NCI-H2196 treated with DMSO at 0.1 percent for 48 hours (cell line): ENCODE measurements around the gene PDYN.

Experiments used
- DNase-seq: peaks from one replicate; lab custom pipeline; 2025; ENCODE audit not compliant: unreplicated experiment; lab: John Stamatoyannopoulos, UW

The PDYN gene

GRCh38 chr20:1952737-1953530 lies 40.9 kb downstream of the PDYN start:
- peak; percentile 32 for DNase-seq

GRCh38 chr20:1951436-1952115 lies 42.3 kb downstream of the PDYN start:
- no peak for DNase-seq

DNA sequence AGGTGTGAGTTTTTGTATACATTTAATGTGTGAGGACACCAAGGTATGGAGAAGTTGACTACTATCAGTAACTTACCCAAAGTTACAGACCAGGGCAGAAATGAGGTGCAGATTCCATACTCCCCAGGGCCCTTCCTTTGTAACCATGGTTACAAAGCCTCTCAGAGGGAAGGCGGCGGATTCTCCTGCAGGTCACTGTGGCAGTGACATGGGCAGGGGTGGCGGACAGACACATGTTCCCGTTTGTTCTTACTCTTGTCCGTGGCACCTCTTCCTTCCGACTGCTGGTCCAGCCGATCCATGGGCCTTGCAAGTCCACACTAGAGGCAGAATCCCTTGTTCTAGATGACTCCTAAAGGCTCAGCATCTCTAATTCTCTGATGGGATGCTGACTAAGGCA lies 43.0 kb downstream of the PDYN start:
- DNase-seq: no peak

GRCh38 chr20:1949347-1950100 lies 44.3 kb downstream of the PDYN start:
- no peak for DNase-seq

DNA sequence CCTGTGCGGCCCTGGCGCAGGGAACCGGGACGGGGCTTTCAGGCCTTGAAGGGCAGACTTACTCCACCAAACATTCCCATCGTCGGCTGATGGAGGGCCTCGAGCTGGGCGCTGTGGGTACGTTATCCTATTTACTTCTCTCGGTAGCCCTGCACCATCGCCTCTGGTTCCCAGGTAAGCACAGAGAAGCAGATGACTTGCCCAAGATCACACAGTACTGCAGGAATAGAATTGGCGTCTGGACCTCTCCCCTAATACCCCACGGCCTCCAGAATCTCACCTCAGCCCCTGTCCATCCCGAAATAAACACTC lies 46.4 kb downstream of the PDYN start:
- no peak for DNase-seq

- DNase-seq: peak; percentile 57
Observed at GRCh38 chr20:1946762-1947534, 46.9 kb downstream of the PDYN start.

- DNase-seq: no peak
Observed at GRCh38 chr20:1946442-1946761, 47.5 kb downstream of the PDYN start.

DNA sequence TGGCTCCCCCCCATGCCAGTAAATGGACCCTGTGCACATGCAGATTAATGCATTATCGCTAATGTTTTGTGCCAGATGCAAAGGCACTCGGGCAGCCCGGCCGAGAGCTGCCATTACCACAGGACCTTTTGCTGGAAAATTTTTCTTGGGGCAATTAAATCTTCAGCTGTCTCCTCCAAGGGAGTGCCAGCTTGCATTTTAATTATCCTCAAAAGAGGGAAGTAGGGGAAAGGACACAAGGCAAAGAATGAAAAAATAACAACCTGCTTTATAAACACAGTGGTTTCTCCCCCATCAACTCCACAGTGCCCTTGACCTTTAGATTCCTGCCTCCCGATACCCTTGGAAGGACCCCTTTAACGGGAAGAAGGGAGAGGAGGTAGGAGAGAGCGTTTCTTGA lies 48.2 kb downstream of the PDYN start:
- DNase-seq: no peak

GRCh38 chr20:1945134-1945618 lies 48.7 kb downstream of the PDYN start:
- DNase-seq: no peak

DNA sequence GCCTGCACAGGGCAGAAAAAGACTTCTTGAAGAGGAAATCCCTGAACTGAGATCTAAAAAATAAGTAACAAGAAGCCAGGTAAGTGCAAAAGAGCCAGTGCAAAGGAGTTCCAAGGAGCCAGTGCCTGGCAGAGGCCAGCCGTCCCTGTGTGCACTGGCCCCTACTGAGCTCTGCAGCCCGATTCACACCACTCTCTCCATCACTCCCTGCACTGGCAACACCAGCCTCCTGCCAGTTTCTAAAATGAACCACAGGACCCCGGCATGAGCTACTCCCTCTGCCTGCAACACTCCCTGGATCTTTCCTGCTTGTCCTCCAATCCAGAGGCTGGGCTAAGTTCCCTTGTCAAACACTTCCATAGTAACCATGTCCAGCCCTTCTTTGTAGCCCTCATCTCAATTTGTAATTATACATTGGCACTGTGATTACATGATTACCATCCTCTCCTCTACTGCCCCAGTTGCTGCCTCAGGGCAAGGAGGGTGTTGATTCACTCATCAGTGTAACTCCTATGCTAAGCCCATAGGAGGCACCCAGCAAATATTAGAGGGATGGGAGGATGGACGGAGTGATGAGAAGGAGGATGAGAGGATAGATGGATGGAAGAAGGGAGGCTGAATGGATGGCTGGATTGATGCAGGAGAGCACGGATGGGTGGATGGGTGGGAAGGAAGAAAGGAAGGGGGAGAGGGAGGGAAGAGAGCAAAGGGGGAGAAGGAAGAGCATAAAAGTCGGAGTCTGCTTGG lies 49.3 kb downstream of the PDYN start:
- DNase-seq: no peak

DNA sequence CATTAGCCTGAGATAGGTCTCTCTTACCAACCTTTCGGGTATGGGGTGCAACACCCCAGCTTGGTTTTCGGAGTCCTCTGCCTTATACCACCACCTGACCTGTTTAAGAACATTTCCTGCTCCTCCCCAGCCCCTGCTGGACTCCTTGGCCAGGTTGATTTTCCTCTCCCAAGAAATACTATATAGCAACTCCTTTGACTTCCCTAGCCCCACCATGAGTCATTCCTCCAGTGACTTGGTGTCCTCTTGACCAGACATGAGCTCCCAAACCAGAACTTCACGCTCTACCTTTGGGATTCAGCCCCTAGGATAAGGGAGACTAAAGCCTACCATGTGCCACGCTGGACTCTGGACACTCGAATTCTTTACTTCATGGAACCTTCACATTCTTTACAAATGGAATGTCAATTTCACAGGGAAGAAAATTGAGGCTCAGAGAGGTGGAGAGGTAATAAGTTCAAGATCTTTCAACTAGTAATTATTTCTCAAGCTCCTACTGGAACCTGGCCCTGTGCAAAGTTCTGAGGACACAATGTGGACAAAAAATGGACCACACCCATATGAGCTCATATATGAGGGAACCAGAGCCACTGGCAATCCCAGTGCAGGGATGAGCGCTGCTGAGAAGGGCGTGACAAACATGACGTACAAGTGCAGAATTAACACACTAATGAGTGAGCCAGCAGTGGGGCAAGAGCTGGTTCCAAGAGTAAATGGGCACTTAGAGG lies 50.4 kb downstream of the PDYN start:
- no peak for DNase-seq

DNA sequence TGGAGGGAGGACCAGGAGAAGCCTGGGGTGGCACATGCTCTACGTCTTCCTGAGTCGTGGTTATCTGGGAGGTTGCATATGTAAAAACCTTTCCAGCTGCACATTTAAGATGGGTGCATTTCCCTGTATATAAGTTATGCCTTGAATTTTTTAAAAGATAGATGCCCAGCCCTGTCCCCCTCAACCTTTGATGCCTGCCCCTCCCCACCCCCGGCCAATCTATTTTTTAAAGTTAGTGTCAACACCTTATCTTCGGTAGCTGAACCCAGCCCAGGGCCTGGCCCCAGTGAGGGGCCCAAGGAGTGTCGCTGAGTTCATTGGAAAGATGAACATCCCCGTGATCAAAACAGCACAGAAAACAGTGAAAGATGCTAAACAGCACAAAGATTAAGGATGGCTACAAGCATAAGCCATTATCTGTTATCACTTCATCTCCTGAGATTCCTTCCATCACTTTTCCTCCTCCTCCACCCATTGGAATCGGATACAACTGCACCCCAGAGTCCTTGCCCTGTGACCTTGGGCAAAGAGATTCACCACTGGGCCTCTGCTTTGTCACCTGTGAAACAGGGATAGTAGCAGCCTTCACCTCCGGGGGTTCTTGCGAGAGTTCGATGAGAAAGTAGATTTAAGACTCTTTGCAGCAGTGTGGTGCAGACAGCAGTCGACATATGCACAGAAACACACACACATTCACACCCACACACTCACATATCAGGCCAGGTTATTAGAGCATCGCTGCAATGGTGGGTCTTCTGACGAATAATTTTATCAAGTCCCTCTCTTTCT lies 51.2 kb downstream of the PDYN start:
- no peak for DNase-seq

DNA sequence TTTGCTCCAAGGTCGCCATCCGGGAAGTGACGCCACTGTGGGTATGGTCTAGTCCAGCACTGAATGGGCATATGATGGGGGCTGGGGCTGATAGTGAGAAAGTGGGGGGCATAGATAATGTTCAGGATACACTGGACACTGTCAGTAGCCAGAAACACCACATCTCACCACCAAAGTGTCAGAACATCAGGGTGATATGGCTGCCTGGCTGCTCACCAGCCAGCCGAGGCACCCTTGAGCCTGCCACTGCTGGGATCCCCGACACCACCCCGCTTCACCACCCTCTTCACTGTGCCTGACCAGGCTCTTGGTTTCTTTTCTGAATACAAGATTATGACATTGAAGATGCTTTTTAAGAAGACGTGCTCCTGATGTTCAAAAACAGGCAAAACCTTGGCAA lies 51.8 kb downstream of the PDYN start:
- no peak for DNase-seq

DNA sequence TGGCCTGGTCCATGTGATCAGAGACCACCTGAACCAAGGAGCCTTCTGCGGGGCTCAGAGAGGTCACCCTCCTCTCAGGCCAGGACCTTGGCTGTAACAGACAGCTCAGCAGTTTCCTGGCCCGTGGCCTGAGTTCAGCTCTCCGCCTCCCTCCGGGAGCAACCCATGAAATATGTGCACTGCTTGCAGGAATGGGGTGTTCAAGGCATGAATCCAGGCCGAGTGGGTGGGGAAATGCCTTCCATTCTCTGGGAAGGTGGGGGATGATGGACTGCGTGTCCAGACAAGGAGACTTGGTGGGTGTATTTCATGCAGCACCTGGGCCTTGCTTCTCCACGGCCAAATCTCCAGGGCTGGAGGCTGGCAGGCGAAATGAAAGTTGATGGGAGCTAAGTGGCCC lies 52.6 kb downstream of the PDYN start:
- no peak for DNase-seq

- DNase-seq: no peak
Observed at GRCh38 chr20:1940581-1940980, 53.3 kb downstream of the PDYN start.

DNA sequence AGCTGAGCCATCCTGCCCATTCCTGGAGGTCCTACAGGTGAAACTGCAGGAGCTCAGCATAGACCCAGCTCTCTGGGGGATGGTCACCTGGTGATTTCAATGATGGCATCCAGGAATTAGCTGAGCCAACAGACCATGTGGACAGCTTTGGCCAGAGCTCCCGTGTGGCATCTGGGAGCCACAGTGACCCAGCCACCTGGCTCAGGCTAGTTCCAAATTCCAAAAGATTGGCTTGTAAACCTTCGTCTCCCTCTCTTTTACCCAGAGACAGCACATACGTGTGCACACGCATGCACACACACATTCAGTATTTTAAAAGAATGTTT lies 54.6 kb downstream of the PDYN start:
- no peak for DNase-seq

DNA sequence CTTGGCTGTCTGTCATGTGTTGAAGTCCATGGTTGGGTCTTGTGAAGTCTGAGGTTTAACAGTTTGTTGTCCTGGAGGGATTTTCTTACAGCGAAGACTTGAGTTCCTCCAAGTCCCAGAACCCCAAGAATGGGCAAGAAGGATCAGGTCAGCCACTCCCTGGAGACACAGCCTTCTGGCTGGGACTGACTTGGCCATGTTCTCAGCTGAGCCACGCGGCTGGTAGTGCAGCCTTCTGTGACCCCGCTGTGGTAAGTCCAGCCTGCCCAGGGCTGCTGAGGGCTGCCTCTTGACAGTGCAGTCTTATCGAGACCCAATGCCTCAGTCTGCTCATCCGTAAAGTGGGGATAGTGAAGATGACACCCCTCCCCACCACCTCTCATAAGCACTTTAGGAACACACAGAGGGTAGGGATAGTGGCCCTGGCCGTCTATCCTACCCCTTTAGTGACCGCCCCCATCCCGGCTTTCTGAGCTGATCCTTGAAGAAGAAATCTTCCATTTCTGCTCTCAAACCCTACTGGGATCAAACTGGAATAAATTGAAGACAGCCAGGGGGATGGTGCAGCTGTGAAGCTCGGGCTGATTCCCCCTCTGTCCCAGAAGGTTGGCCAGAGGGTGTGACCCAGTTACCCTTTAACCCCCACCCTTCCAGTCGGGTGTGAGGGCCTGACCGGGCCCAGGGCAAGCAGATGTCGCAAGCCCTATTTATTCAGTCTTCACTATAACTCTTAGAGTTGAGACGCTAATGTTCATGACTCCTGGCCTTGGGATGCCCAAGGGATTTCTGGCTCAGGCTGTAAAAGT lies 55.2 kb downstream of the PDYN start:
- no peak for DNase-seq

DNA sequence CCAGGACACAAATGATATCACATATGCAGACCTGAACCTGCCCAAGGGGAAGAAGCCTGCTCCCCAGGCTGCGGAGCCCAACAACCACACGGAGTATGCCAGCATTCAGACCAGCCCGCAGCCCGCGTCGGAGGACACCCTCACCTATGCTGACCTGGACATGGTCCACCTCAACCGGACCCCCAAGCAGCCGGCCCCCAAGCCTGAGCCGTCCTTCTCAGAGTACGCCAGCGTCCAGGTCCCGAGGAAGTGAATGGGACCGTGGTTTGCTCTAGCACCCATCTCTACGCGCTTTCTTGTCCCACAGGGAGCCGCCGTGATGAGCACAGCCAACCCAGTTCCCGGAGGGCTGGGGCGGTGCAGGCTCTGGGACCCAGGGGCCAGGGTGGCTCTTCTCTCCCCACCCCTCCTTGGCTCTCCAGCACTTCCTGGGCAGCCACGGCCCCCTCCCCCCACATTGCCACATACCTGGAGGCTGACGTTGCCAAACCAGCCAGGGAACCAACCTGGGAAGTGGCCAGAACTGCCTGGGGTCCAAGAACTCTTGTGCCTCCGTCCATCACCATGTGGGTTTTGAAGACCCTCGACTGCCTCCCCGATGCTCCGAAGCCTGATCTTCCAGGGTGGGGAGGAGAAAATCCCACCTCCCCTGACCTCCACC lies 56.4 kb downstream of the PDYN start:
- DNase-seq: no peak
